ENCODE results near the gene ANKRD11.

ANKRD11 gene

GRCh38 chr16:89278441-89279240 lies 211.7 kb downstream of the ANKRD11 start:
- Histone ChIP-seq H3K27me3 (ENCODE audit: insufficient read depth, low read depth) (no peaks in the 10 kb centered on the region), H3K27ac (no peak overlapping the region), H4K20me1 (ENCODE audit: insufficient read depth) (no peaks in the 10 kb centered on the region), H3K79me2 (ENCODE audit: insufficient read depth, low read depth) (no peaks in the 10 kb centered on the region), H3K36me3 (ENCODE audit: insufficient read depth) (peaks cover 2% of the 10 kb centered on the region; the same call in 1 of the 2 replicates), H3K4me2 (no peak overlapping the region), H3K9ac (no peak overlapping the region), H3K4me3 (IDR thresholded peaks at IDR 0.05; ENCODE audit: insufficient read depth, low read depth, low read length) (no peak overlapping the region), H3K4me1 (ENCODE audit: low read depth, poor library complexity, severe bottlenecking) (no peaks in the 10 kb centered on the region), H2AFZ (ENCODE audit: low read depth) (no peak overlapping the region)
- TF ChIP-seq CTCF (conservative IDR thresholded peaks at IDR 0.05; ENCODE audit: low read depth, low read length): no peak

GRCh38 chr16:89277641-89278341 lies 212.6 kb downstream of the ANKRD11 start:
- no peak overlapping the region for H2AFZ ChIP-seq (ENCODE audit: low read depth)
- no peaks in the 10 kb centered on the region for H3K27me3 ChIP-seq (ENCODE audit: insufficient read depth, low read depth)
- H3K4me3 ChIP-seq (IDR thresholded peaks at IDR 0.05; ENCODE audit: insufficient read depth, low read depth, low read length): no peak overlapping the region
- H3K9ac ChIP-seq: no peak overlapping the region
- no peak for TF ChIP-seq CTCF (conservative IDR thresholded peaks at IDR 0.05; ENCODE audit: low read depth, low read length)
- peaks cover 11% of the 10 kb centered on the region; the same call in 1 of the 2 replicates for H3K36me3 ChIP-seq (ENCODE audit: insufficient read depth)
- no peaks in the 10 kb centered on the region for H3K4me1 ChIP-seq (ENCODE audit: low read depth, poor library complexity, severe bottlenecking)
- no peaks in the 10 kb centered on the region for H4K20me1 ChIP-seq (ENCODE audit: insufficient read depth)
- no peak overlapping the region for H3K4me2 ChIP-seq
- no peak overlapping the region for H3K27ac ChIP-seq
- H3K79me2 ChIP-seq (ENCODE audit: insufficient read depth, low read depth): no peaks in the 10 kb centered on the region

- Histone ChIP-seq H3K27ac (no peak overlapping the region), H3K4me3 (IDR thresholded peaks at IDR 0.05; ENCODE audit: insufficient read depth, low read depth, low read length) (no peak overlapping the region), H3K27me3 (ENCODE audit: insufficient read depth, low read depth) (no peaks in the 10 kb centered on the region), H3K4me2 (no peak overlapping the region), H4K20me1 (ENCODE audit: insufficient read depth) (no peaks in the 10 kb centered on the region), H3K36me3 (ENCODE audit: insufficient read depth) (peaks cover 11% of the 10 kb centered on the region; the same call in 1 of the 2 replicates), H2AFZ (ENCODE audit: low read depth) (no peak overlapping the region), H3K9ac (no peak overlapping the region), H3K4me1 (ENCODE audit: low read depth, poor library complexity, severe bottlenecking) (no peaks in the 10 kb centered on the region), H3K79me2 (ENCODE audit: insufficient read depth, low read depth) (no peaks in the 10 kb centered on the region)
- TF ChIP-seq CTCF (conservative IDR thresholded peaks at IDR 0.05; ENCODE audit: low read depth, low read length): no peak
These were observed 213.3 kb downstream of the ANKRD11 start for GRCh38 chr16:89277049-89277448.

GRCh38 chr16:89275837-89276720 lies 214.3 kb downstream of the ANKRD11 start:
- no peak overlapping the region for H3K27ac ChIP-seq
- no peaks in the 10 kb centered on the region for H4K20me1 ChIP-seq (ENCODE audit: insufficient read depth)
- H3K9ac ChIP-seq: no peak overlapping the region
- no peaks in the 10 kb centered on the region for H3K4me1 ChIP-seq (ENCODE audit: low read depth, poor library complexity, severe bottlenecking)
- no peak for TF ChIP-seq CTCF (conservative IDR thresholded peaks at IDR 0.05; ENCODE audit: low read depth, low read length)
- no peaks in the 10 kb centered on the region for H3K79me2 ChIP-seq (ENCODE audit: insufficient read depth, low read depth)
- H3K36me3 ChIP-seq (ENCODE audit: insufficient read depth): peaks cover 11% of the 10 kb centered on the region; the same call in 1 of the 2 replicates
- H3K4me2 ChIP-seq: no peak overlapping the region
- H3K27me3 ChIP-seq (ENCODE audit: insufficient read depth, low read depth): no peaks in the 10 kb centered on the region
- H3K4me3 ChIP-seq (IDR thresholded peaks at IDR 0.05; ENCODE audit: insufficient read depth, low read depth, low read length): no peak overlapping the region
- no peak overlapping the region for H2AFZ ChIP-seq (ENCODE audit: low read depth)

Measured in KMS-11 (cell line).